Liver (tissue), 3 donors: Measurements from ENCODE around the gene ADH7.

Experiments used
- EGR1 ChIP-seq, 2 donors: IDR thresholded peaks; 2 replicates each; pipeline ENCODE4 v1.6.1; 2016 to 2018; ENCODE audit warnings: antibody characterized with exemption in 2 of 2, low read depth in 2 of 2
- GABPA ChIP-seq, 2 donors: IDR thresholded peaks in 1 of 2; conservative IDR thresholded peaks in 1 of 2; 2 replicates each; pipeline ENCODE4 v1.6.1; 2016; ENCODE audit warnings: antibody characterized with exemption in 2 of 2, mild to moderate bottlenecking in 1 of 2, moderate library complexity in 1 of 2
- HNF4A ChIP-seq, 2 donors: conservative IDR thresholded peaks; 2 replicates each; pipeline ENCODE4 v1.6.1; 2016; ENCODE audit warnings: antibody characterized with exemption in 2 of 2, mild to moderate bottlenecking in 2 of 2
- JUND ChIP-seq, 2 donors: IDR thresholded peaks; 2 replicates each; pipeline ENCODE4 v1.6.1; 2016; ENCODE audit warnings: antibody characterized with exemption in 2 of 2
- NR2F2 ChIP-seq: IDR thresholded peaks from 2 replicates; pipeline ENCODE4 v1.6.1; 2016; ENCODE audit warnings: antibody characterized with exemption
- RAD21 ChIP-seq, 2 donors: IDR thresholded peaks; 2 replicates each; pipeline ENCODE4 v1.6.1; 2016; ENCODE audit warnings: antibody characterized with exemption in 2 of 2, mild to moderate bottlenecking in 2 of 2
- RXRA ChIP-seq, 2 donors: IDR thresholded peaks; 2 replicates each; pipeline ENCODE4 v1.6.1; 2017 to 2018; ENCODE audit warnings: antibody characterized with exemption in 2 of 2, mild to moderate bottlenecking in 1 of 2
- SP1 ChIP-seq: IDR thresholded peaks from 2 replicates; pipeline ENCODE4 v1.6.1; 2018; ENCODE audit warnings: antibody characterized with exemption, mild to moderate bottlenecking
- TAF1 ChIP-seq: conservative IDR thresholded peaks from 2 replicates; pipeline ENCODE4 v1.6.1; 2016; ENCODE audit warnings: antibody characterized with exemption, mild to moderate bottlenecking
- YY1 ChIP-seq: IDR thresholded peaks from 2 replicates; pipeline ENCODE4 v1.6.1; 2016; ENCODE audit warnings: antibody characterized with exemption, mild to moderate bottlenecking
- TF ChIP-seq, protein P1 (sequence below): IDR thresholded peaks from 2 replicates; pipeline ENCODE4 v1.6.1; 2016; ENCODE audit warnings: antibody characterized with exemption, mild to moderate bottlenecking
- TF ChIP-seq, protein P2 (sequence below): fragments of 150-350 bp; IDR thresholded peaks from 2 replicates; pipeline ENCODE4 v1.5.1; 2017; ENCODE audit warnings: improper control_type of control experiment, low read depth, low read length; ENCODE audit not compliant: missing input control
- TF ChIP-seq, protein P3 (sequence below): IDR thresholded peaks from 2 replicates; pipeline ENCODE4 v1.6.1; 2016; ENCODE audit warnings: antibody characterized with exemption
- TF ChIP-seq, protein P4 (sequence below): IDR thresholded peaks from 2 replicates; pipeline ENCODE4 v1.6.1; 2016; ENCODE audit warnings: antibody characterized with exemption
- donor health status: healthy.
- donor health status: healthy.

DNA sequence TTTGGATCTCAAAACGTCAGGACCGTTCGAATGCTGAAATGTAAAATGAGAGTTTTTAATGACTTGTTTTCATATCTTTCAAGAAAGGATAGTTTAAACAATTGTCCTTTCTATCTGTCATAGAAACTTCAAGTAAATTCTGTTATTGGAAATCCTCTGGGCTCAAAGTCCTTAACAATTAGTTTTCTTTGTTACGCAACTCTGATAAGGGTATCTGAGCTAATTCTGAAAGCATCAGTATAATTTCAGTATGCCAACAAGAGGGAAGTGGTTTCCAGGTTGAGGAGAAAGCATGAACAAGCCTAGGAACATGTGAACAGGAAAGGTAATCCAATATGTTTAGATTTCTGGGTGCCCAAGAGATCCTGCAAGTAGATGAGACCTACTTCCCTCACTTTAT lies 22.0 kb downstream of the ADH7 start:
- TF ChIP-seq, protein P1, sequence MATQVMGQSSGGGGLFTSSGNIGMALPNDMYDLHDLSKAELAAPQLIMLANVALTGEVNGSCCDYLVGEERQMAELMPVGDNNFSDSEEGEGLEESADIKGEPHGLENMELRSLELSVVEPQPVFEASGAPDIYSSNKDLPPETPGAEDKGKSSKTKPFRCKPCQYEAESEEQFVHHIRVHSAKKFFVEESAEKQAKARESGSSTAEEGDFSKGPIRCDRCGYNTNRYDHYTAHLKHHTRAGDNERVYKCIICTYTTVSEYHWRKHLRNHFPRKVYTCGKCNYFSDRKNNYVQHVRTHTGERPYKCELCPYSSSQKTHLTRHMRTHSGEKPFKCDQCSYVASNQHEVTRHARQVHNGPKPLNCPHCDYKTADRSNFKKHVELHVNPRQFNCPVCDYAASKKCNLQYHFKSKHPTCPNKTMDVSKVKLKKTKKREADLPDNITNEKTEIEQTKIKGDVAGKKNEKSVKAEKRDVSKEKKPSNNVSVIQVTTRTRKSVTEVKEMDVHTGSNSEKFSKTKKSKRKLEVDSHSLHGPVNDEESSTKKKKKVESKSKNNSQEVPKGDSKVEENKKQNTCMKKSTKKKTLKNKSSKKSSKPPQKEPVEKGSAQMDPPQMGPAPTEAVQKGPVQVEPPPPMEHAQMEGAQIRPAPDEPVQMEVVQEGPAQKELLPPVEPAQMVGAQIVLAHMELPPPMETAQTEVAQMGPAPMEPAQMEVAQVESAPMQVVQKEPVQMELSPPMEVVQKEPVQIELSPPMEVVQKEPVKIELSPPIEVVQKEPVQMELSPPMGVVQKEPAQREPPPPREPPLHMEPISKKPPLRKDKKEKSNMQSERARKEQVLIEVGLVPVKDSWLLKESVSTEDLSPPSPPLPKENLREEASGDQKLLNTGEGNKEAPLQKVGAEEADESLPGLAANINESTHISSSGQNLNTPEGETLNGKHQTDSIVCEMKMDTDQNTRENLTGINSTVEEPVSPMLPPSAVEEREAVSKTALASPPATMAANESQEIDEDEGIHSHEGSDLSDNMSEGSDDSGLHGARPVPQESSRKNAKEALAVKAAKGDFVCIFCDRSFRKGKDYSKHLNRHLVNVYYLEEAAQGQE = peak; percentile 11
- TF ChIP-seq, protein P2, sequence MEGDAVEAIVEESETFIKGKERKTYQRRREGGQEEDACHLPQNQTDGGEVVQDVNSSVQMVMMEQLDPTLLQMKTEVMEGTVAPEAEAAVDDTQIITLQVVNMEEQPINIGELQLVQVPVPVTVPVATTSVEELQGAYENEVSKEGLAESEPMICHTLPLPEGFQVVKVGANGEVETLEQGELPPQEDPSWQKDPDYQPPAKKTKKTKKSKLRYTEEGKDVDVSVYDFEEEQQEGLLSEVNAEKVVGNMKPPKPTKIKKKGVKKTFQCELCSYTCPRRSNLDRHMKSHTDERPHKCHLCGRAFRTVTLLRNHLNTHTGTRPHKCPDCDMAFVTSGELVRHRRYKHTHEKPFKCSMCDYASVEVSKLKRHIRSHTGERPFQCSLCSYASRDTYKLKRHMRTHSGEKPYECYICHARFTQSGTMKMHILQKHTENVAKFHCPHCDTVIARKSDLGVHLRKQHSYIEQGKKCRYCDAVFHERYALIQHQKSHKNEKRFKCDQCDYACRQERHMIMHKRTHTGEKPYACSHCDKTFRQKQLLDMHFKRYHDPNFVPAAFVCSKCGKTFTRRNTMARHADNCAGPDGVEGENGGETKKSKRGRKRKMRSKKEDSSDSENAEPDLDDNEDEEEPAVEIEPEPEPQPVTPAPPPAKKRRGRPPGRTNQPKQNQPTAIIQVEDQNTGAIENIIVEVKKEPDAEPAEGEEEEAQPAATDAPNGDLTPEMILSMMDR = no peak
- TF ChIP-seq EGR1 (IDR thresholded peaks at IDR 0.05; ENCODE audit: low read depth in 2 of 2) (no peak), TAF1 (no peak), JUND (IDR thresholded peaks at IDR 0.05) (peak in 1 of 2 donors; percentile 62), SP1 (no peak), RXRA (IDR thresholded peaks at IDR 0.05) (peak; percentile 47 to 61), GABPA (IDR thresholded peaks at IDR 0.05 in 1 of 2, conservative IDR thresholded peaks at IDR 0.05 in 1 of 2) (no peak), RAD21 (IDR thresholded peaks at IDR 0.05) (peak; percentile 13 to 16), YY1 (peak; percentile 43), NR2F2 (no peak), HNF4A (conservative IDR thresholded peaks at IDR 0.05) (peak; percentile 81 to 85)
- TF ChIP-seq, protein P3, sequence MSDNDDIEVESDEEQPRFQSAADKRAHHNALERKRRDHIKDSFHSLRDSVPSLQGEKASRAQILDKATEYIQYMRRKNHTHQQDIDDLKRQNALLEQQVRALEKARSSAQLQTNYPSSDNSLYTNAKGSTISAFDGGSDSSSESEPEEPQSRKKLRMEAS = no peak
- TF ChIP-seq, protein P4, sequence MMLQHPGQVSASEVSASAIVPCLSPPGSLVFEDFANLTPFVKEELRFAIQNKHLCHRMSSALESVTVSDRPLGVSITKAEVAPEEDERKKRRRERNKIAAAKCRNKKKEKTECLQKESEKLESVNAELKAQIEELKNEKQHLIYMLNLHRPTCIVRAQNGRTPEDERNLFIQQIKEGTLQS = no peak
